ENCODE data around the gene EIF5B. TPM values are rescaled to one million over a fixed set of nuclear protein-coding genes. Genes with fewer than 3 reads are reported as not detected.

The EIF5B gene
- total and polyA plus RNA-seq, 2 of the 8 experiments (the other 6 are each of a cell fraction or from before 2014, with no cell fraction given) = 10.7 to 64.5 TPM

DNA sequence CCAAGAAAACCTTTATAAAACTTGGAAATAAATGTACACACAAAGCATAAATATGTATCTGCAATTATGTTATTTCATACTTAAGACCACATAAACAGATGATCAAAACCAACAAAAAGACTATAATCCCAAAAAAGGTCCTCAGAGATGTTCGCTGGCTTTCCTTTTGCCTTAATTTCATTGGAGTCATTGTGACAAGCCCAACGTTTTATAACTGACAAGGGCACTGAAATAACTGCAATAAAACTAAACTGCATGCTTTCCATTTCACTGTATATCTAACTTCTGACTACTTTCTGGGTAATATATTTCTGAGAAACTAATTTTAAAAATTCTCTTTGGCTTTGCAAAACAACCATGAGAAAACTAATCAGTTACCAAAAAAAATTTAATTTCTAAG lies 96.2 kb downstream of the EIF5B start:
- no peak overlapping the region for H2BK120ac ChIP-seq (replicated peaks; ENCODE audit: low read depth, low read length)
- H3K4me2 ChIP-seq (ENCODE audit: insufficient read depth in 1 of 2, low read depth in 2 of 2, low read length in 2 of 2) = no peak overlapping the region
- CTCF ChIA-PET (ENCODE audit: partially characterized antibody) = no interaction called here
- no peak overlapping the region for H3K56ac ChIP-seq (replicated peaks; ENCODE audit: insufficient read length, low read depth, low read length)
- no peak overlapping the region for H4K5ac ChIP-seq (ENCODE audit: insufficient read length, low read depth, low read length)
- no peak overlapping the region for H2AFZ ChIP-seq (ENCODE audit: low read length)
- no peak overlapping the region for H3K9ac ChIP-seq (replicated peaks in 1 of 4; ENCODE audit: extremely low read depth in 1 of 4, low read depth in 3 of 4, low read length in 3 of 4)
- no peak overlapping the region for H3K4ac ChIP-seq (replicated peaks; ENCODE audit: insufficient read length, low read depth, low read length)
- no peaks in the 10 kb centered on the region for H3K27me3 ChIP-seq (replicated peaks in 1 of 4; ENCODE audit: control insufficient read depth in 3 of 4, extremely low read depth in 1 of 4, insufficient read depth in 3 of 4, low read length in 3 of 4)
- no peak overlapping the region for H4K91ac ChIP-seq (replicated peaks; ENCODE audit: insufficient read length, low read length)
- no peaks in the 10 kb centered on the region for H4K20me1 ChIP-seq (replicated peaks in 1 of 2; ENCODE audit: control insufficient read depth in 1 of 2, insufficient read depth in 2 of 2, low read length in 2 of 2)
- H3K79me2 ChIP-seq (ENCODE audit: control insufficient read depth in 1 of 2, insufficient read depth in 2 of 2, low read length in 2 of 2) = peaks cover 0 to 3% of the 10 kb centered on the region in 2 experiments; a peak in 1 of 4 replicates
- H2BK12ac ChIP-seq (ENCODE audit: low read depth, low read length) = no peak overlapping the region
- no peak overlapping the region for H3K4me3 ChIP-seq (ENCODE audit: extremely low read depth in 1 of 4, insufficient read depth in 2 of 4, low read depth in 3 of 4, low read length in 4 of 4)
- H3K79me1 ChIP-seq (ENCODE audit: low read depth, low read length) = no peaks in the 10 kb centered on the region
- H3K36me3 ChIP-seq (ENCODE audit: control insufficient read depth in 2 of 4, insufficient read depth in 4 of 4, low read length in 3 of 4) = peaks cover 5 to 21% (median 14%) of the 10 kb centered on the region in 4 experiments; a peak in 7 of 8 replicates
- FAIRE-seq (no peak), DNase-seq (ENCODE audit: low read depth in 1 of 2, low spot score in 2 of 2) (no peak)
- H3K27ac ChIP-seq (ENCODE audit: low read depth, low read length) = no peak overlapping the region
- no peak overlapping the region for H3K18ac ChIP-seq (ENCODE audit: extremely low read depth, low read length)
- no peaks in the 10 kb centered on the region for H3K9me3 ChIP-seq (ENCODE audit: insufficient read depth in 2 of 2, low read depth in 1 of 2, low read length in 1 of 2)
- no peak overlapping the region for H4K8ac ChIP-seq (ENCODE audit: extremely low read depth, insufficient read depth, low read length)
- H2BK20ac ChIP-seq (ENCODE audit: low read length) = no peak overlapping the region
- POLR2A ChIA-PET (ENCODE audit: partially characterized antibody) = no interaction called here
- no peaks in the 10 kb centered on the region for H3K23me2 ChIP-seq (ENCODE audit: low read depth, low read length)
- no peak overlapping the region for H2AK5ac ChIP-seq (ENCODE audit: low read depth, low read length)
- WGBS, 2 experiments (ENCODE audit: extremely low coverage in 1 of 2, insufficient coverage in 1 of 2, insufficient read length in 1 of 2, insufficient replicate concordance in 2 of 2, low coverage in 1 of 2, low lambda C conversion rate in 2 of 2, missing lambda C conversion rate in 1 of 2) = 83% methylated on average over 2 of the region's 2 CpGs; no CpG with 5 or more reads in 1 of the 2 experiments
- H2BK5ac ChIP-seq (ENCODE audit: low read depth, low read length) = no peak overlapping the region
- no peak overlapping the region for H3K23ac ChIP-seq (ENCODE audit: insufficient read length)
- no peak overlapping the region for H3K14ac ChIP-seq (ENCODE audit: insufficient read length)
- no peak overlapping the region for H2BK15ac ChIP-seq (ENCODE audit: low read length)
- no peaks in the 10 kb centered on the region for H3K4me1 ChIP-seq (replicated peaks in 1 of 4; ENCODE audit: control insufficient read depth in 3 of 4, insufficient read depth in 4 of 4, low read length in 3 of 4)
- TF ChIP-seq SP4 (IDR thresholded peaks at IDR 0.05; ENCODE audit: low read length) (no peak), GTF2F1 (IDR thresholded peaks at IDR 0.05; ENCODE audit: borderline replicate concordance, low read depth, low read length) (no peak), TAF1 (IDR thresholded peaks at IDR 0.05; ENCODE audit: low read depth, low read length) (no peak), NANOG (IDR thresholded peaks at IDR 0.05; ENCODE audit: insufficient read depth, low read depth, low read length, poor library complexity, severe bottlenecking) (no peak), GABPA (IDR thresholded peaks at IDR 0.05; ENCODE audit: borderline replicate concordance, insufficient read depth, low read length) (no peak), HDAC6 (IDR thresholded peaks at IDR 0.05; ENCODE audit: low read depth, low read length) (no peak)

Data from H1 (cell line).